Adrenal gland (tissue), 12 donors: Measurements from ENCODE around the gene SLC16A11. TPM values are rescaled to one million over a fixed set of nuclear protein-coding genes. Genes with fewer than 3 reads are reported as not detected.

Experiments used
- DNase-seq, 7 donors: peaks; one replicate each; pipeline ENCODE4 v3.0.0-alpha.2; 2019 to 2020
- H3K27ac ChIP-seq, 5 donors: fragments of 200-600 bp; sonication (generic) in 4 of 5; 1 replicate in 3 of 5; 2 replicates in 2 of 5; pipeline versions ENCODE4 v1.5.1 to v1.8.0; 2016 to 2020; ENCODE audit warnings: mild to moderate bottlenecking in 1 of 5
- H3K27me3 ChIP-seq: fragments of 200-600 bp; 2 replicates; pipeline ENCODE4 v1.8.0; 2021
- H3K36me3 ChIP-seq, 2 donors: fragments of 200-600 bp; replicated peaks in 1 of 2; 1 replicate in 1 of 2; 2 replicates in 1 of 2; pipeline versions ENCODE4 v1.5.1 to v1.8.0; 2018 to 2022
- H3K4me1 ChIP-seq, 2 donors: fragments of 200-600 bp; replicated peaks in 1 of 2; 1 replicate in 1 of 2; 2 replicates in 1 of 2; pipeline versions ENCODE4 v1.5.1 to v1.8.0; 2018 to 2021
- H3K4me3 ChIP-seq, 4 donors: fragments of 200-600 bp; sonication (generic) in 3 of 4; one replicate each; pipeline ENCODE4 v1.5.1; 2016 to 2018
- H3K9me3 ChIP-seq, 3 donors: fragments of 200-600 bp; sonication (generic) in 1 of 3; replicated peaks in 1 of 3; 1 replicate in 2 of 3; 2 replicates in 1 of 3; pipeline versions ENCODE4 v1.5.1 to v1.8.0; 2016 to 2021
- CTCF ChIP-seq, 6 experiments: fragments of 450-650 bp in 4 of 6; fragments of 200-600 bp in 2 of 6; sonication (generic) in 1 of 6; IDR thresholded peaks; 1 replicate in 5 of 6; 2 replicates in 1 of 6; pipeline versions ENCODE4 v1.5.1 to v1.8.0; 2016 to 2021; ENCODE audit warnings: antibody characterized with exemption in 6 of 6, mild to moderate bottlenecking in 2 of 6, moderate library complexity in 1 of 6
- POLR2A ChIP-seq, 2 donors: fragments of 450-650 bp; IDR thresholded peaks; one replicate each; pipeline ENCODE4 v1.6.1; 2017; ENCODE audit warnings: antibody characterized with exemption in 2 of 2, mild to moderate bottlenecking in 2 of 2, moderate library complexity in 1 of 2
- WGBS, 4 donors: extraction: QIAGEN DNeasy Blood & Tissue Kit in 2 of 4; methylation state at CpG; one replicate each; pipeline versions ENCODE4 v1.1.5 to v1.1.7; 2013 to 2017; 5-methylcytosine and 5-hydroxymethylcytosine counted together
- intact Hi-C, 2 donors: fragments of 100-400 bp; cut with DNase I; formaldehyde crosslinking; loops; one replicate each; pipeline versions ENCODE4 v1.14.1 to v1.15.0; 2022 to 2023
- polyA plus RNA-seq, 3 donors: library from polyadenylated mRNA; stranded (reverse); fragments of 200-250 nt in 2 of 3; fragments of 350-450 nt in 1 of 3; fragmentation: Illumina TruSeq in 1 of 3; extraction: RNeasy Lipid Tissue Mini Kit (QIAGEN cat#74804) in 1 of 3; gene quantifications; one replicate each; pipeline ENCODE4 v1.2.3, GENCODE V29; 2013 to 2014
- total RNA-seq, 9 donors: library from RNA; depleted of rRNA in 4 of 9; stranded (reverse); fragments of >200 nt in 4 of 9; fragments of 120-200 nt in 1 of 9; fragmentation: NEBNext Ultra II Directional in 1 of 9; extraction: Animal tissue kit (Norgen Biotek cat#: 25700) in 1 of 9; gene quantifications; one replicate each; pipeline versions ENCODE4 v1.1.0 to v1.2.4, GENCODE V29; 2013 to 2023
- donor health status: healthy with polysubstance abuse.
- donor health status: Bipolar disorder and iron deficiency.
- donor health status: DM: yes; HTN: yes; CAD: no.
- donor health status: DM: no; HTN: no; CAD: no.
- donor health status: DM: no; HTN: no; CAD: no.
- donor health status: DM: yes; HTN: yes; CAD: no.

The SLC16A11 gene
- total and polyA plus RNA-seq, 12 donors, result 0.18 to 3.0 (median 0.69) TPM; not detected in 3

GRCh38 chr17:7078711-7079110, 34.8 kb upstream of the SLC16A11 start:
- Histone ChIP-seq H3K27me3 (no peaks in the 10 kb centered on the region), H3K4me1 (no peaks in the 10 kb centered on the region), H3K4me3 (no peak overlapping the region), H3K36me3 (no peaks in the 10 kb centered on the region), H3K9me3 (no peaks in the 10 kb centered on the region), H3K27ac (no peak overlapping the region)
- no peak for DNase-seq
- TF ChIP-seq POLR2A (IDR thresholded peaks at IDR 0.05) (no peak), CTCF (IDR thresholded peaks at IDR 0.05) (no peak)
- WGBS, 4 donors, result 77 to 89% (median 84%) methylated on average over 10 of the region's 10 CpGs
- intact Hi-C loops, result no loop called here

- intact Hi-C loops, result no loop called here
- H3K27ac ChIP-seq, result no peak overlapping the region
- no peaks in the 10 kb centered on the region for H3K9me3 ChIP-seq
- 83 to 92% (median 84%) methylated on average over 7 of the region's 7 CpGs for WGBS, 4 donors
- DNase-seq, result no peak
- no peaks in the 10 kb centered on the region for H3K27me3 ChIP-seq
- no peaks in the 10 kb centered on the region for H3K36me3 ChIP-seq
- H3K4me3 ChIP-seq, result no peak overlapping the region
- no peaks in the 10 kb centered on the region for H3K4me1 ChIP-seq
- no peak for TF ChIP-seq CTCF (IDR thresholded peaks at IDR 0.05)
- TF ChIP-seq POLR2A (IDR thresholded peaks at IDR 0.05), result no peak
Observed at GRCh38 chr17:7077911-7078546, 34.1 kb upstream of the SLC16A11 start.

GRCh38 chr17:7074931-7075330, 31.0 kb upstream of the SLC16A11 start:
- 80 to 84% (median 82%) methylated on average over 14 of the region's 14 CpGs for WGBS, 4 donors
- Histone ChIP-seq H3K36me3 (no peaks in the 10 kb centered on the region), H3K9me3 (no peaks in the 10 kb centered on the region), H3K4me1 (no peaks in the 10 kb centered on the region), H3K4me3 (no peak overlapping the region), H3K27ac (no peak overlapping the region), H3K27me3 (no peaks in the 10 kb centered on the region)
- intact Hi-C loops, result no loop called here
- no peak for DNase-seq
- TF ChIP-seq POLR2A (IDR thresholded peaks at IDR 0.05), result no peak
- no peak for TF ChIP-seq CTCF (IDR thresholded peaks at IDR 0.05)

- no peaks in the 10 kb centered on the region for H3K36me3 ChIP-seq
- no peak overlapping the region for H3K27ac ChIP-seq
- DNase-seq, result no peak
- no peaks in the 10 kb centered on the region for H3K4me1 ChIP-seq
- H3K4me3 ChIP-seq, result no peak overlapping the region
- intact Hi-C loops, result no loop called here
- H3K27me3 ChIP-seq, result no peaks in the 10 kb centered on the region
- peaks cover 0 to 4% (median 0%) of the 10 kb centered on the region in 3 donors for H3K9me3 ChIP-seq
- no peak for TF ChIP-seq POLR2A (IDR thresholded peaks at IDR 0.05)
- TF ChIP-seq CTCF (IDR thresholded peaks at IDR 0.05), result no peak
- 87 to 95% (median 90%) methylated on average over 2 of the region's 2 CpGs for WGBS, 4 donors
Observed at GRCh38 chr17:7072406-7072805, 28.5 kb upstream of the SLC16A11 start.
